H9 (cell line): ENCODE measurements around the gene ENOX1. TPM values are rescaled to one million over a fixed set of nuclear protein-coding genes. Genes with fewer than 3 reads are reported as not detected.

ENCODE experiments used
- DNase-seq: peaks from one replicate; pipeline ENCODE4 v3.0.0-alpha.2; 2017
- H2AFZ ChIP-seq: one replicate; pipeline ENCODE4 v1.6.1; 2013; ENCODE audit warnings: mild to moderate bottlenecking, low read length, control low read depth, moderate library complexity
- H2AK5ac ChIP-seq: 2 replicates; pipeline ENCODE4 v1.6.1; 2013; ENCODE audit warnings: low read length, control low read depth, mixed read lengths; ENCODE audit not compliant: insufficient read length
- H2BK120ac ChIP-seq: one replicate; pipeline ENCODE4 v1.6.1; 2013; ENCODE audit warnings: low read depth, mild to moderate bottlenecking, low read length, control low read depth, inconsistent platforms; ENCODE audit not compliant: poor library complexity, severe bottlenecking
- H2BK12ac ChIP-seq: 2 replicates; pipeline ENCODE4 v1.6.1; 2013; ENCODE audit warnings: low read length, control low read depth, mixed read lengths, low read depth; ENCODE audit not compliant: insufficient read length
- H2BK15ac ChIP-seq: 2 replicates; pipeline ENCODE4 v1.6.1; 2013; ENCODE audit warnings: low read depth, low read length, control low read depth
- H2BK20ac ChIP-seq: one replicate; pipeline ENCODE4 v1.6.1; 2013; ENCODE audit warnings: low read depth, mild to moderate bottlenecking, low read length, control low read depth, inconsistent platforms; ENCODE audit not compliant: poor library complexity, severe bottlenecking
- H2BK5ac ChIP-seq: 2 replicates; pipeline ENCODE4 v1.6.1; 2013; ENCODE audit warnings: low read length, control low read depth, mixed read lengths; ENCODE audit not compliant: insufficient read length
- H3K14ac ChIP-seq: 2 replicates; pipeline ENCODE4 v1.6.1; 2013; ENCODE audit warnings: low read length, control low read depth; ENCODE audit not compliant: insufficient read depth
- H3K18ac ChIP-seq: 2 replicates; pipeline ENCODE4 v1.6.1; 2013; ENCODE audit warnings: low read depth, mild to moderate bottlenecking, mixed read lengths, low read length, control low read depth; ENCODE audit not compliant: insufficient read length
- H3K23ac ChIP-seq: 2 replicates; pipeline ENCODE4 v1.6.1; 2013; ENCODE audit warnings: low read length, control low read depth, mixed read lengths, low read depth; ENCODE audit not compliant: insufficient read length
- H3K23me2 ChIP-seq: 2 replicates; pipeline ENCODE4 v1.6.1; 2013; ENCODE audit warnings: low read depth, mild to moderate bottlenecking, mixed read lengths, low read length, control low read depth; ENCODE audit not compliant: insufficient read length, poor library complexity, severe bottlenecking
- H3K27ac ChIP-seq: 2 replicates; pipeline ENCODE4 v1.5.1; 2013; ENCODE audit warnings: low read length, control low read depth, mixed read lengths, low read depth; ENCODE audit not compliant: insufficient read length
- H3K27me3 ChIP-seq: 2 replicates; pipeline ENCODE4 v1.6.1; 2013; ENCODE audit warnings: low read length, control low read depth, inconsistent platforms; ENCODE audit not compliant: insufficient read depth
- H3K4ac ChIP-seq: 2 replicates; pipeline ENCODE4 v1.6.1; 2013; ENCODE audit warnings: low read depth, mild to moderate bottlenecking, control low read depth, inconsistent platforms, low read length, moderate library complexity
- H3K4me1 ChIP-seq: 2 replicates; pipeline ENCODE4 v1.6.1; 2013; ENCODE audit warnings: low read length, control low read depth, inconsistent platforms; ENCODE audit not compliant: insufficient read depth
- H3K4me2 ChIP-seq: 2 replicates; pipeline ENCODE4 v1.6.1; 2013; ENCODE audit warnings: low read length, control low read depth, mixed read lengths; ENCODE audit not compliant: insufficient read length, insufficient read depth
- H3K56ac ChIP-seq: 2 replicates; pipeline ENCODE4 v1.6.1; 2013; ENCODE audit warnings: low read depth, mild to moderate bottlenecking, mixed read lengths, low read length, control low read depth; ENCODE audit not compliant: insufficient read length
- H3K79me1 ChIP-seq: 2 replicates; pipeline ENCODE4 v1.6.1; 2013; ENCODE audit warnings: low read depth, mild to moderate bottlenecking, moderate library complexity, low read length, control low read depth, inconsistent platforms; ENCODE audit not compliant: insufficient read depth, poor library complexity, severe bottlenecking
- H3K79me2 ChIP-seq: 2 replicates; pipeline ENCODE4 v1.6.1; 2013; ENCODE audit warnings: low read length, control low read depth, inconsistent platforms; ENCODE audit not compliant: insufficient read depth
- H3K9ac ChIP-seq: 2 replicates; pipeline ENCODE4 v1.6.1; 2013; ENCODE audit warnings: low read length, control low read depth, mixed read lengths; ENCODE audit not compliant: insufficient read length; ENCODE audit errors: extremely low read depth
- H3K9me3 ChIP-seq: one replicate; pipeline ENCODE4 v1.6.1; 2013; ENCODE audit warnings: low read depth, low read length, inconsistent platforms; ENCODE audit not compliant: control insufficient read depth
- H3T11ph ChIP-seq: one replicate; pipeline ENCODE4 v1.6.1; 2013; ENCODE audit warnings: mild to moderate bottlenecking, low read length, control low read depth, inconsistent platforms
- H4K20me1 ChIP-seq: one replicate; pipeline ENCODE4 v1.6.1; 2013; ENCODE audit not compliant: control insufficient read depth, insufficient read length, insufficient read depth
- H4K5ac ChIP-seq: 2 replicates; pipeline ENCODE4 v1.6.1; 2013; ENCODE audit warnings: low read depth, mild to moderate bottlenecking, mixed read lengths, low read length, control low read depth; ENCODE audit not compliant: insufficient read length
- H4K8ac ChIP-seq: replicated peaks from 2 replicates; pipeline ENCODE4 v1.6.1; 2013; ENCODE audit warnings: low read length, control low read depth, mixed read lengths, low read depth; ENCODE audit not compliant: insufficient read length
- H4K91ac ChIP-seq: 2 replicates; pipeline ENCODE4 v1.6.1; 2013; ENCODE audit warnings: low read depth, mild to moderate bottlenecking, moderate library complexity, mixed read lengths, low read length, control low read depth; ENCODE audit not compliant: insufficient read length
- H3K27ac Mint-ChIP-seq, 3 experiments: 2 replicates in 2 of 3; 3 replicates in 1 of 3; pipeline ENCODE4 v1.8.0; 2020 to 2021; ENCODE audit warnings: mixed read lengths in 3 of 3, mild to moderate bottlenecking in 1 of 3, moderate library complexity in 1 of 3
- H3K27me3 Mint-ChIP-seq: 2 replicates; pipeline ENCODE4 v1.8.0; 2021; ENCODE audit warnings: low read depth, mild to moderate bottlenecking, moderate library complexity, mixed read lengths
- H3K36me3 Mint-ChIP-seq, 3 experiments: 2 replicates in 2 of 3; 3 replicates in 1 of 3; pipeline ENCODE4 v1.8.0; 2020 to 2021; ENCODE audit warnings: low read depth in 3 of 3, mixed read lengths in 3 of 3; ENCODE audit not compliant: insufficient read depth in 1 of 3
- H3K4me1 Mint-ChIP-seq, 2 experiments: 2 replicates each; pipeline ENCODE4 v1.8.0; 2020; ENCODE audit warnings: mixed read lengths in 2 of 2
- H3K4me3 Mint-ChIP-seq, 2 experiments: 2 replicates in 1 of 2; 3 replicates in 1 of 2; pipeline ENCODE4 v1.8.0; 2020 to 2021; ENCODE audit warnings: mild to moderate bottlenecking in 2 of 2, mixed read lengths in 2 of 2, moderate library complexity in 1 of 2
- H3K9me3 Mint-ChIP-seq, 2 experiments: 2 replicates in 1 of 2; 3 replicates in 1 of 2; pipeline ENCODE4 v1.8.0; 2020; ENCODE audit warnings: mild to moderate bottlenecking in 2 of 2, mixed read lengths in 2 of 2, moderate library complexity in 1 of 2
- WGBS: extraction: QIAGEN DNeasy Blood & Tissue Kit; methylation state at CpG from one replicate; pipeline ENCODE4 v1.1.7; 2013; ENCODE audit warnings: missing lambda C conversion rate, low lambda C conversion rate, mixed read lengths; ENCODE audit not compliant: insufficient read length; ENCODE audit errors: extremely low coverage; 5-methylcytosine and 5-hydroxymethylcytosine counted together
- total RNA-seq: library from RNA; stranded (reverse); gene quantifications from 2 replicates; pipeline ENCODE4 v1.2.1, GENCODE V29; 2021
- TF ChIP-seq, protein P1 (sequence below): fragments of 200-600 bp; sonication (generic); conservative IDR thresholded peaks from 3 replicates; pipeline ENCODE4 v1.8.0; 2021; ENCODE audit warnings: antibody characterized with exemption, mild to moderate bottlenecking

Gene ENOX1
- total RNA-seq, 1 experiment from 2014 or later = 0.24 TPM

DNA sequence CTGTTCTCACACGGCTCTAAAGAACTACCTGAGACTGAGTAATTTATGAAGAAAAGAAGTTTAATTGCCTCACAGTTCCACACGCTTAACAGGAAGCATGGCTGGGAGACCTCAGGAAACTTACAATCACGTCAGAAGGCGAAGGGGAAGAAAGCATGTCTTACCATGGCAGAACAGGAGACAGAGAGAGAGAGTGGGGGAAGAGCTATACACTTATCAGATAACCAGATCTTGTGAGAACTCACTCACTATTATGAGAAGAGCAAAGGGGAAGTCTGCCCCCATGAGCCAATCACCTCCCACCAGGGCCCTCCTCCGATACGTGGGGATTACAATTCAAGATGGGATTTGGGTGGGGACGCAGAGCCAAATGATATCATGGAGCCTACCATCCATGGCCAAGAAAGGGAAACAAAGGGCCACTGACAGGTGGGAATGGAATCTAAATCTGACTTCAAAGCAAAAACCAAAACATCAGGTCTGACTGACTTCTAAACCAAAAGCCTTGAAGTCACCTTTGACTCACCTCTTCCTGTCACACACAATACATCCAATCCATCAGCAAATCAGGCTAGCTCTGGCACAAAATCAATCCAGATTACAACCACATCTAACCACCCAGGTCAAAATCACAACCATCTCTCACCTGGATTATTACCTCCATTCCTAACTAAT, 189.7 kb downstream of the ENOX1 start:
- TF ChIP-seq, protein P1, sequence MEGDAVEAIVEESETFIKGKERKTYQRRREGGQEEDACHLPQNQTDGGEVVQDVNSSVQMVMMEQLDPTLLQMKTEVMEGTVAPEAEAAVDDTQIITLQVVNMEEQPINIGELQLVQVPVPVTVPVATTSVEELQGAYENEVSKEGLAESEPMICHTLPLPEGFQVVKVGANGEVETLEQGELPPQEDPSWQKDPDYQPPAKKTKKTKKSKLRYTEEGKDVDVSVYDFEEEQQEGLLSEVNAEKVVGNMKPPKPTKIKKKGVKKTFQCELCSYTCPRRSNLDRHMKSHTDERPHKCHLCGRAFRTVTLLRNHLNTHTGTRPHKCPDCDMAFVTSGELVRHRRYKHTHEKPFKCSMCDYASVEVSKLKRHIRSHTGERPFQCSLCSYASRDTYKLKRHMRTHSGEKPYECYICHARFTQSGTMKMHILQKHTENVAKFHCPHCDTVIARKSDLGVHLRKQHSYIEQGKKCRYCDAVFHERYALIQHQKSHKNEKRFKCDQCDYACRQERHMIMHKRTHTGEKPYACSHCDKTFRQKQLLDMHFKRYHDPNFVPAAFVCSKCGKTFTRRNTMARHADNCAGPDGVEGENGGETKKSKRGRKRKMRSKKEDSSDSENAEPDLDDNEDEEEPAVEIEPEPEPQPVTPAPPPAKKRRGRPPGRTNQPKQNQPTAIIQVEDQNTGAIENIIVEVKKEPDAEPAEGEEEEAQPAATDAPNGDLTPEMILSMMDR = no peak
- no peak overlapping the region for H3K9ac ChIP-seq
- WGBS = no CpG with 5 or more reads among the region's 7 CpGs
- no peak overlapping the region for H3K14ac ChIP-seq
- no peak overlapping the region; a peak in 1 of 7 replicates for H3K27ac Mint-ChIP-seq
- no peak overlapping the region for H2BK15ac ChIP-seq
- peaks cover 17% of the 10 kb centered on the region for H3K27me3 Mint-ChIP-seq
- no peaks in the 10 kb centered on the region for H3K79me2 ChIP-seq
- H4K8ac ChIP-seq = no peak overlapping the region
- H2AFZ ChIP-seq = no peak overlapping the region
- H3K4me1 ChIP-seq = no peaks in the 10 kb centered on the region
- H2BK5ac ChIP-seq = no peak overlapping the region
- no peaks in the 10 kb centered on the region for H3K23me2 ChIP-seq
- no peak overlapping the region for H3K4ac ChIP-seq
- H2BK12ac ChIP-seq = no peak overlapping the region
- DNase-seq = no peak
- H3K18ac ChIP-seq = no peak overlapping the region
- no peaks in the 10 kb centered on the region for H3K27me3 ChIP-seq
- no peaks in the 10 kb centered on the region for H3K9me3 ChIP-seq
- H4K5ac ChIP-seq = no peak overlapping the region
- H3K27ac ChIP-seq = no peak overlapping the region
- H3K4me2 ChIP-seq = no peak overlapping the region
- no peak overlapping the region for H2BK120ac ChIP-seq
- H2BK20ac ChIP-seq = no peak overlapping the region
- H4K20me1 ChIP-seq = no peaks in the 10 kb centered on the region
- H3K36me3 Mint-ChIP-seq = 0 out of 7 replicates have a peak, but pooled peaks cover 0 to 2% (median 0%) of the 10 kb centered on the region in 3 experiments
- no peaks in the 10 kb centered on the region for H3K79me1 ChIP-seq
- no peak overlapping the region for H4K91ac ChIP-seq
- H3K4me1 Mint-ChIP-seq = peaks cover 5 to 6% of the 10 kb centered on the region in 2 experiments; a peak in 3 of 4 replicates
- H3K23ac ChIP-seq = no peak overlapping the region
- H2AK5ac ChIP-seq = no peak overlapping the region
- no peak overlapping the region for H3K4me3 Mint-ChIP-seq
- H3T11ph ChIP-seq = no peak overlapping the region
- H3K9me3 Mint-ChIP-seq = no peaks in the 10 kb centered on the region
- H3K56ac ChIP-seq = no peak overlapping the region
